Nephron (organoid): ENCODE measurements around the gene ABCB9.
A peak's percentile ranks its signal among the peaks of the same experiment; 100 is the strongest.

Source experiments
- H3K27ac Mint-ChIP-seq, 3 experiments: 2 replicates each; pipeline ENCODE4 v1.8.0; 2020; ENCODE audit warnings: mixed read lengths in 3 of 3, mild to moderate bottlenecking in 2 of 3, moderate library complexity in 1 of 3
- H3K27me3 Mint-ChIP-seq: 2 replicates; pipeline ENCODE4 v1.8.0; 2021; ENCODE audit warnings: low read depth, mild to moderate bottlenecking, moderate library complexity, mixed read lengths
- H3K36me3 Mint-ChIP-seq: 2 replicates; pipeline ENCODE4 v1.8.0; 2020; ENCODE audit warnings: low read depth, mixed read lengths
- H3K4me1 Mint-ChIP-seq: 2 replicates; pipeline ENCODE4 v1.8.0; 2020; ENCODE audit warnings: mixed read lengths
- H3K4me3 Mint-ChIP-seq, 3 experiments: 2 replicates each; pipeline ENCODE4 v1.8.0; 2020; ENCODE audit warnings: mild to moderate bottlenecking in 3 of 3, mixed read lengths in 3 of 3, moderate library complexity in 2 of 3
- H3K9me3 Mint-ChIP-seq: 2 replicates; pipeline ENCODE4 v1.8.0; 2020; ENCODE audit warnings: mixed read lengths
- CTCF ChIP-seq, 3 experiments: fragments of 200-600 bp; sonication (generic); IDR thresholded peaks; one replicate each; pipeline ENCODE4 v1.5.0; 2021; ENCODE audit warnings: antibody characterized with exemption in 3 of 3; ENCODE audit not compliant: unreplicated experiment in 3 of 3

Gene ABCB9

GRCh38 chr12:122977655-122978392, 11.6 kb upstream of the ABCB9 start:
- Mint-ChIP-seq H3K27ac (no peak overlapping the region), H3K27me3 (no peaks in the 10 kb centered on the region), H3K9me3 (no peaks in the 10 kb centered on the region), H3K4me1 (peaks cover 32% of the 10 kb centered on the region), H3K4me3 (peak overlapping the region; percentile 76 to 97 (median 76)), H3K36me3 (no peaks in the 10 kb centered on the region)
- no peak for TF ChIP-seq CTCF (IDR thresholded peaks at IDR 0.05; ENCODE audit: unreplicated experiment in 3 of 3)

GRCh38 chr12:122977153-122977552, 10.9 kb upstream of the ABCB9 start:
- no peaks in the 10 kb centered on the region for H3K9me3 Mint-ChIP-seq

GRCh38 chr12:122976648-122976975, 10.3 kb upstream of the ABCB9 start:
- Mint-ChIP-seq H3K36me3 (no peaks in the 10 kb centered on the region), H3K4me3 (peak overlapping the region; percentile 97 to 99 (median 99)), H3K27ac (no peak overlapping the region), H3K27me3 (no peaks in the 10 kb centered on the region), H3K9me3 (no peaks in the 10 kb centered on the region), H3K4me1 (peaks cover 26% of the 10 kb centered on the region)
- TF ChIP-seq CTCF (IDR thresholded peaks at IDR 0.05; ENCODE audit: unreplicated experiment in 3 of 3), result no peak

More at GRCh38 chr12:122977153-122977552, 10.9 kb upstream of the ABCB9 start:
- Mint-ChIP-seq H3K4me1 (peaks cover 30% of the 10 kb centered on the region), H3K27me3 (no peaks in the 10 kb centered on the region), H3K36me3 (no peaks in the 10 kb centered on the region), H3K4me3 (peak overlapping the region; percentile 78 to 99 (median 97)), H3K27ac (no peak overlapping the region)
- TF ChIP-seq CTCF (IDR thresholded peaks at IDR 0.05; ENCODE audit: unreplicated experiment in 3 of 3), result no peak

- H3K27me3 Mint-ChIP-seq, result no peaks in the 10 kb centered on the region
- H3K4me1 Mint-ChIP-seq, result peaks cover 25% of the 10 kb centered on the region
- no peaks in the 10 kb centered on the region for H3K9me3 Mint-ChIP-seq
- no peak for TF ChIP-seq CTCF (IDR thresholded peaks at IDR 0.05; ENCODE audit: unreplicated experiment in 3 of 3)
- peak overlapping the region; percentile 98 to 99 (median 99) for H3K27ac Mint-ChIP-seq
- H3K36me3 Mint-ChIP-seq, result no peaks in the 10 kb centered on the region
- peak overlapping the region; percentile 97 to 99 (median 99) for H3K4me3 Mint-ChIP-seq
These were observed 9.8 kb upstream of the ABCB9 start for GRCh38 chr12:122975790-122976647.

GRCh38 chr12:122974892-122975789, 8.9 kb upstream of the ABCB9 start, which contains the start of gene OGFOD2:
OGFOD2 (plus strand) TSS chr12:122975244; CDS start chr12:122975252, 8 bp downstream.
- Mint-ChIP-seq H3K27me3 (no peaks in the 10 kb centered on the region), H3K4me1 (peaks cover 25% of the 10 kb centered on the region), H3K4me3 (peak within 1 kb of the TSS; percentile 97 to 99 (median 99)), H3K9me3 (no peaks in the 10 kb centered on the region), H3K27ac (peak within 1 kb of the TSS; percentile 98 to 99 (median 99)), H3K36me3 (no peaks in the 10 kb centered on the region)
- no peak for TF ChIP-seq CTCF (IDR thresholded peaks at IDR 0.05; ENCODE audit: unreplicated experiment in 3 of 3)
